Daoy (cell line): ENCODE measurements around the gene TAS1R2. TPM values are rescaled to one million over a fixed set of nuclear protein-coding genes. Genes with fewer than 3 reads are reported as not detected.
"Not testable (repeated sequence)": the region's sequence is repeated elsewhere in the genome, so short reads cannot be mapped to it uniquely, and the experiment has no call there.

ENCODE experiments used
- DNase-seq: peaks from one replicate; pipeline ENCODE4 v3.0.0-alpha.2; 2015; ENCODE audit warnings: low read depth
- total RNA-seq: library from RNA; depleted of rRNA; stranded (reverse); fragments of >200 nt; shearing (Covaris generic); gene quantifications from 2 replicates; pipeline ENCODE4 v1.2.3, GENCODE V29; 2014

Gene TAS1R2
- total RNA-seq, 1 experiment from 2014 or later, result not detected

- no peak for DNase-seq
Observed at GRCh38 chr1:18884419-18884717, 24.9 kb upstream of the TAS1R2 start.

- peak; percentile 80 for DNase-seq
Observed at GRCh38 chr1:18883636-18884418, 24.4 kb upstream of the TAS1R2 start.

- no peak for DNase-seq
Observed at GRCh38 chr1:18883079-18883478, 23.6 kb upstream of the TAS1R2 start.

GRCh38 chr1:18882486-18882885 is 23.0 kb upstream of the TAS1R2 start:
- DNase-seq, result no peak

GRCh38 chr1:18881642-18882431 is 22.4 kb upstream of the TAS1R2 start:
- no peak for DNase-seq

GRCh38 chr1:18881164-18881563 is 21.7 kb upstream of the TAS1R2 start:
- no peak for DNase-seq

GRCh38 chr1:18880585-18880984 is 21.1 kb upstream of the TAS1R2 start:
- no peak for DNase-seq

- DNase-seq, result no peak
Observed at GRCh38 chr1:18879791-18880309, 20.4 kb upstream of the TAS1R2 start.

GRCh38 chr1:18879215-18879790 is 19.8 kb upstream of the TAS1R2 start:
- no peak for DNase-seq

GRCh38 chr1:18878538-18879214 is 19.2 kb upstream of the TAS1R2 start:
- DNase-seq, result no peak

- no peak for DNase-seq
Observed at GRCh38 chr1:18877282-18877681, 17.8 kb upstream of the TAS1R2 start.

GRCh38 chr1:18876210-18876609 is 16.8 kb upstream of the TAS1R2 start:
- no peak for DNase-seq

- DNase-seq, result no peak
Observed at GRCh38 chr1:18875796-18876128, 16.3 kb upstream of the TAS1R2 start.

- peak; percentile 87 for DNase-seq
Observed at GRCh38 chr1:18875107-18875795, 15.8 kb upstream of the TAS1R2 start.

- DNase-seq, result no peak
Observed at GRCh38 chr1:18874600-18874999, 15.1 kb upstream of the TAS1R2 start.

- DNase-seq, result no peak
Observed at GRCh38 chr1:18874036-18874435, 14.6 kb upstream of the TAS1R2 start.

GRCh38 chr1:18872071-18872611 is 12.7 kb upstream of the TAS1R2 start:
- DNase-seq, result no peak

GRCh38 chr1:18871401-18872070 is 12.1 kb upstream of the TAS1R2 start:
- DNase-seq, result no peak

GRCh38 chr1:18870957-18871356 is 11.5 kb upstream of the TAS1R2 start:
- no peak for DNase-seq

- DNase-seq, result not testable (repeated sequence)
Observed at GRCh38 chr1:18870595-18870865, 11.1 kb upstream of the TAS1R2 start.
